A673 (cell line): ENCODE results near the gene KANSL1L.

Experiments
- EZH2 ChIP-seq: fragments of 200-600 bp; sonication (generic); IDR thresholded peaks from 2 replicates; pipeline ENCODE4 v1.6.1; 2017; ENCODE audit warnings: borderline replicate concordance, low read depth, mild to moderate bottlenecking, mixed read lengths, antibody characterized with exemption, low read length; ENCODE audit not compliant: poor library complexity, severe bottlenecking
- TF ChIP-seq, protein P1 (sequence below): fragments of 300-800, 200-600 bp; sonication (generic); conservative IDR thresholded peaks from 2 replicates; pipeline ENCODE4 v1.5.1; 2017; ENCODE audit warnings: low read depth, mild to moderate bottlenecking, antibody characterized with exemption, low read length, moderate library complexity, mixed read lengths

DNA sequence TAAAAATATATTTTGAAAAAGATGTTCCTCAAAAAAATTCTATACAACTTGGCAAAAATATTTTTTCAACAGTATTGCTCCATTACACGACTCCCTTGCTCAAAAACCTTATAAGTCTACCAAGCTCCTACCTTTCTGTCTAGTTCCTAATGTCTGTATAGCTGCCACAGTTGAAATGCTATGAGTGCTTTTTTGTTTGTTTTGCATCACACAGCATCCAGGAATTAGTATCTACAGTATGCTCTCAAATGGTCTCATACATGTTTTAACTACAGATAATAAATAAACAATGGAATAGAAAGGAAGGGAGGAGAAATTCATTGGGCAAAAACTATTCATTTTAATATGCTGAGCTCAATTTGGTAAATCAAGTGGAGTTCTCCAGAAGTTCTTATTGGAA is 36.7 kb upstream of the KANSL1L start:
- TF ChIP-seq, protein P1, sequence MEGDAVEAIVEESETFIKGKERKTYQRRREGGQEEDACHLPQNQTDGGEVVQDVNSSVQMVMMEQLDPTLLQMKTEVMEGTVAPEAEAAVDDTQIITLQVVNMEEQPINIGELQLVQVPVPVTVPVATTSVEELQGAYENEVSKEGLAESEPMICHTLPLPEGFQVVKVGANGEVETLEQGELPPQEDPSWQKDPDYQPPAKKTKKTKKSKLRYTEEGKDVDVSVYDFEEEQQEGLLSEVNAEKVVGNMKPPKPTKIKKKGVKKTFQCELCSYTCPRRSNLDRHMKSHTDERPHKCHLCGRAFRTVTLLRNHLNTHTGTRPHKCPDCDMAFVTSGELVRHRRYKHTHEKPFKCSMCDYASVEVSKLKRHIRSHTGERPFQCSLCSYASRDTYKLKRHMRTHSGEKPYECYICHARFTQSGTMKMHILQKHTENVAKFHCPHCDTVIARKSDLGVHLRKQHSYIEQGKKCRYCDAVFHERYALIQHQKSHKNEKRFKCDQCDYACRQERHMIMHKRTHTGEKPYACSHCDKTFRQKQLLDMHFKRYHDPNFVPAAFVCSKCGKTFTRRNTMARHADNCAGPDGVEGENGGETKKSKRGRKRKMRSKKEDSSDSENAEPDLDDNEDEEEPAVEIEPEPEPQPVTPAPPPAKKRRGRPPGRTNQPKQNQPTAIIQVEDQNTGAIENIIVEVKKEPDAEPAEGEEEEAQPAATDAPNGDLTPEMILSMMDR, result no peak
- no peak for TF ChIP-seq EZH2
